ENCODE data around the gene PFDN4. TPM values are rescaled to one million over a fixed set of nuclear protein-coding genes. Genes with fewer than 3 reads are reported as not detected.

PFDN4 gene
- total and polyA plus RNA-seq, 2 donors (not counting 1 experiment from before 2014, with no cell fraction given), result 9.1 to 16.8 TPM

GRCh38 chr20:54168961-54169862, 38.7 kb upstream of the PFDN4 start:
- Histone ChIP-seq H3K9me3 (ENCODE audit: control extremely low read depth in 1 of 3, control insufficient read depth in 2 of 3, insufficient read depth in 1 of 3, low read length in 2 of 3) (peaks cover 0 to 4% (median 0%) of the 10 kb centered on the region in 3 donors), H3K36me3 (replicated peaks in 1 of 2; ENCODE audit: control extremely low read depth in 1 of 2, control insufficient read depth in 1 of 2, extremely low read depth in 1 of 2, insufficient read depth in 2 of 2, low read length in 1 of 2) (no peaks in the 10 kb centered on the region), H3K79me2 (ENCODE audit: control insufficient read depth, insufficient read depth, low read length) (no peaks in the 10 kb centered on the region), H3K4me1 (ENCODE audit: control insufficient read depth in 2 of 2, insufficient read depth in 2 of 2, low read length in 2 of 2) (peaks cover 5 to 6% of the 10 kb centered on the region in 2 donors), H3K9ac (ENCODE audit: low read length) (no peak overlapping the region), H3K4me2 (replicated peaks; ENCODE audit: low read depth, low read length, poor library complexity, severe bottlenecking) (no peak overlapping the region), H3K27me3 (replicated peaks in 1 of 4; ENCODE audit: control extremely low read depth in 1 of 4, control insufficient read depth in 3 of 4, insufficient read depth in 4 of 4, low read length in 3 of 4) (peaks cover 0 to 33% (median 18%) of the 10 kb centered on the region in 4 experiments), H2AFZ (ENCODE audit: insufficient read depth, low read depth, low read length, poor library complexity, severe bottlenecking) (no peak overlapping the region), H3K27ac (ENCODE audit: low read length in 2 of 2) (no peak overlapping the region), H3K4me3 (ENCODE audit: control extremely low read depth in 1 of 5, extremely low read depth in 1 of 5, insufficient read depth in 1 of 5, low read depth in 2 of 5, low read length in 4 of 5) (no peak overlapping the region), H4K20me1 (ENCODE audit: control insufficient read depth, insufficient read depth, low read length, poor library complexity, severe bottlenecking) (no peaks in the 10 kb centered on the region)
- no peak for DNase-seq
- Mint-ChIP-seq H3K9me3 (ENCODE audit: insufficient read depth) (no peaks in the 10 kb centered on the region), H3K27me3 (peaks cover 72% of the 10 kb centered on the region), H3K4me3 (no peak overlapping the region), H3K27ac (no peak overlapping the region), H3K4me1 (peaks cover 11% of the 10 kb centered on the region)
- no peak for ATAC-seq (ENCODE audit: low read depth)
- CTCF ChIA-PET, result no interaction called here
- no peak for TF ChIP-seq EZH2 (IDR thresholded peaks at IDR 0.05; ENCODE audit: borderline replicate concordance, insufficient read depth, low read depth, low read length, poor library complexity, severe bottlenecking)
- TF ChIP-seq CTCF (IDR thresholded peaks at IDR 0.05), result no peak
- POLR2A ChIA-PET, result no interaction called here
- intact Hi-C loops (cut with micrococcal nuclease), result no loop called here
- 79% methylated on average over 12 of the region's 14 CpGs for WGBS (ENCODE audit: insufficient coverage)

GRCh38 chr20:54170026-54170471, 37.8 kb upstream of the PFDN4 start:
- no peaks in the 10 kb centered on the region for H3K9me3 Mint-ChIP-seq (ENCODE audit: insufficient read depth)
- H3K9ac ChIP-seq (ENCODE audit: low read length), result no peak overlapping the region
- H3K27me3 ChIP-seq (replicated peaks in 1 of 4; ENCODE audit: control extremely low read depth in 1 of 4, control insufficient read depth in 3 of 4, insufficient read depth in 4 of 4, low read length in 3 of 4), result peaks cover 0 to 38% (median 24%) of the 10 kb centered on the region in 4 experiments
- ChIA-PET POLR2A (no interaction called here), CTCF (interaction anchor here (1.1 kb wide), 1 partner anchor 64 kb away, joined by 3 read pairs; no protein-coding TSS in a partner anchor)
- no peak for DNase-seq
- no peak for TF ChIP-seq CTCF (IDR thresholded peaks at IDR 0.05)
- TF ChIP-seq EZH2 (IDR thresholded peaks at IDR 0.05; ENCODE audit: borderline replicate concordance, insufficient read depth, low read depth, low read length, poor library complexity, severe bottlenecking), result no peak
- H3K9me3 ChIP-seq (ENCODE audit: control extremely low read depth in 1 of 3, control insufficient read depth in 2 of 3, insufficient read depth in 1 of 3, low read length in 2 of 3), result peaks cover 0 to 4% (median 0%) of the 10 kb centered on the region in 3 donors
- peaks cover 17% of the 10 kb centered on the region for H3K4me1 Mint-ChIP-seq
- ATAC-seq (ENCODE audit: low read depth), result no peak
- no peak overlapping the region for H3K4me2 ChIP-seq (replicated peaks; ENCODE audit: low read depth, low read length, poor library complexity, severe bottlenecking)
- intact Hi-C loops (cut with micrococcal nuclease), result no loop called here
- H3K4me3 ChIP-seq (ENCODE audit: control extremely low read depth in 1 of 5, extremely low read depth in 1 of 5, insufficient read depth in 1 of 5, low read depth in 2 of 5, low read length in 4 of 5), result no peak overlapping the region
- H3K27ac ChIP-seq (ENCODE audit: low read length in 2 of 2), result no peak overlapping the region
- no peaks in the 10 kb centered on the region for H4K20me1 ChIP-seq (ENCODE audit: control insufficient read depth, insufficient read depth, low read length, poor library complexity, severe bottlenecking)
- no peaks in the 10 kb centered on the region for H3K36me3 ChIP-seq (replicated peaks in 1 of 2; ENCODE audit: control extremely low read depth in 1 of 2, control insufficient read depth in 1 of 2, extremely low read depth in 1 of 2, insufficient read depth in 2 of 2, low read length in 1 of 2)
- no peak overlapping the region for H3K27ac Mint-ChIP-seq
- H3K79me2 ChIP-seq (ENCODE audit: control insufficient read depth, insufficient read depth, low read length), result no peaks in the 10 kb centered on the region
- H2AFZ ChIP-seq (ENCODE audit: insufficient read depth, low read depth, low read length, poor library complexity, severe bottlenecking), result no peak overlapping the region
- no peak overlapping the region for H3K4me3 Mint-ChIP-seq
- H3K27me3 Mint-ChIP-seq, result peaks cover 80% of the 10 kb centered on the region
- H3K4me1 ChIP-seq (ENCODE audit: control insufficient read depth in 2 of 2, insufficient read depth in 2 of 2, low read length in 2 of 2), result peaks cover 5 to 14% of the 10 kb centered on the region in 2 donors
- WGBS (ENCODE audit: insufficient coverage), result no CpG with 5 or more reads among the region's 4 CpGs
